SKM-1 (cell line): ENCODE data around the gene NAP1L4.

Experiments
- DNase-seq: peaks from one replicate; lab custom pipeline; 2025; ENCODE audit not compliant: unreplicated experiment; lab: John Stamatoyannopoulos, UW

NAP1L4 gene

DNA sequence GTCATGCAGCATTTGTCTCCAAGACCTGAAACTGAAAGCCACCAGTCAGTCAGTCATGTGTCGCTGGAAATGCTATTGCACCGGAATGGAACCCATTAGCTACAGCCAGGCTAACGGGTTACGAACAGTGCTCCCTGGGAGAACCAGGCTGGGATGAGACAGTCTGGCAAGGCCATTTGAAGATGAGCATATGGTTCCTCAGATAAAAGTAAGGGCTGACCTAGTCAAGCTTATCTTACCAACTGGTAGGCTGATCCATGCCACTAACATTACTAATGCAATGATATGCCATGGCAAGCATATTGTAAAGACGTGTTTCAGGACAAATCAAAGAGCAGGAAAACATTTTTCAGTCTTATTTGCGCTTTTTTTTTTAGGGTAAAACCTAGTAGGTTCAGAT is 28.4 kb downstream of the NAP1L4 start:
- no peak for DNase-seq

DNA sequence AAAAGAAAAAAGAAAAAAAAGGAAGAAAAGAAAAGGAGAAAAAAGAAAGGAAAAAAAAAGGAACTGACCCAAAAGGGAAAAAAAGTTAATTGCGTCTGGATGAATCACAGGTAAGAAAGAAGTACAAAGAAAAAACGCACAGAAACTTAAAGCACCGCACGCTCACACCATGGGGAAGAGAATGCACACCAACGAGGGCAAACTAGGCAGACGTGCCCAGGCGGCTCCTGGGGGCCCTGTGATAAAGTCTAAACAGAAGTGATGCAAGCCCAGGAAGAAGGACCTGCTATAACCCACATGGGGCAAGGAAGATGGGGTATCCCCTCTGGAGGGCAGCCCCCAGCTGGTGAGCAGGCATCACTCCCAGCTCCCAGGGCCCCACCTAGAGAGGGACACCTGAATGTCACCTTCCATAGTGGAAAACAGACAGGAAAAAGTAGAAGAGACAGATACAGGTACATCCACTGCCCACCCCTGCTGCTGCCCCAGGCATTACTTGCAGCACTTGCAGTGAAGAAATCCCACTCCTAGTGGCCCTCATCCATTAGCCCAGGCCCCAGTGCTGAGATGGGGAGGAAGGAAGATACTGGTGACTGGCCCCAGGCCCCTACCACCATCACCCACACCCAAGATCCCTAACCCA is 28.9 kb downstream of the NAP1L4 start:
- no peak for DNase-seq

DNA sequence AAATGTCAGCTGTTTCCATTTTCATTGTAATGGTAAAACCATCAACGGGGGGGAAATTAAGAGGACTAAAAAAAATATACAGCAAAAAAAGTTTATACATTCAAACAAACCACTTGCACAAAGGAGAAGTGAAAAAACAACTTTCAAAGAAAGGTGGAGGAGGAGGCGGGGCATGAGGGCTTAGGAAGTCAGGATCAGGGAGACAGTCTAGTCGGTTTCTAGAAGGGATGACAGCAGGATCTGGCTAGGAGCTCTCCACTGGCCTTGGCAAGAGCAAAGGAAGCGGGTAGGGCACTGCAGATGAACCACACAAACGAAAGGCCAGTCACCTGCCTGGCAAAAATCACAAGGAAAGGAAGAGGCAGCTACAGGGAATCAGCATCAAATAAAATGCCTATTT is 31.0 kb downstream of the NAP1L4 start:
- DNase-seq = no peak

DNA sequence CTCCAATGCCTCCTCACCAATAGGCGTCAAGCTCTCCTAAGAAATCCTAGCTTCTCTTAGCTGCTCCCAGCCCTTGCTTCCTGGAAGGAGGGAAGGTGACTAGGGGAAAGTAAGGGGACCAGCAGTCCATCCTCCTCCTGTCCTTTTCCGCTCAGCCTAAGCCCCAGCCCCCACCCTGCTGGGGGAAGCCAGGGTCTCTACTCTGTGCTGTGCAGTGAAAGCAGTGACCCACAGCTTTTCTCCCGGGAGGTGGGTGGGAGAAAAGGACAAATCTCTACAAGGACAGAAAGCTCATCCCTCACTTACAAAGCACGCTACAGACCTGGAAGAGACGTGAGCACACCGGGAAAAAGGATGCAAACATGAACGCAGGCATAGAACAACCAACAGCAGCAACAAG is 32.0 kb downstream of the NAP1L4 start:
- DNase-seq = no peak

DNA sequence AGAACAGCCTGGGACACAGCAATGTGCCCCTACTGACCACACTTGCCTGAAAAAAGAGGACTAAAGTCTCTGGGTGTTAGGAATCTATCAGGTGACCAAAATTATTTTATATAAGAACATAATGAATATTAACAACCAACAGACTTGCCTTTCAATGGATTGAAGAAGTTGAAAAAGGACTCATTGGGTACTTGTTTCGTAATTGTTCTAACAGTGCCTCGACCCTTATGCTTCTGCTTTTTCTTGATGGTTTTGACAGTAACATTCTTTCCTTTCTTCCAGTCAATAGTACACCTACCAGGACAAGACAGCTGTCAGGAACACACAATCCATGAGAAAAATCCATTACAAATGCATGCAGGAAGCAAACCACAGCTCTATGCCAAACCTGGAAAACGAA is 33.9 kb downstream of the NAP1L4 start:
- DNase-seq = peak; percentile 14

DNA sequence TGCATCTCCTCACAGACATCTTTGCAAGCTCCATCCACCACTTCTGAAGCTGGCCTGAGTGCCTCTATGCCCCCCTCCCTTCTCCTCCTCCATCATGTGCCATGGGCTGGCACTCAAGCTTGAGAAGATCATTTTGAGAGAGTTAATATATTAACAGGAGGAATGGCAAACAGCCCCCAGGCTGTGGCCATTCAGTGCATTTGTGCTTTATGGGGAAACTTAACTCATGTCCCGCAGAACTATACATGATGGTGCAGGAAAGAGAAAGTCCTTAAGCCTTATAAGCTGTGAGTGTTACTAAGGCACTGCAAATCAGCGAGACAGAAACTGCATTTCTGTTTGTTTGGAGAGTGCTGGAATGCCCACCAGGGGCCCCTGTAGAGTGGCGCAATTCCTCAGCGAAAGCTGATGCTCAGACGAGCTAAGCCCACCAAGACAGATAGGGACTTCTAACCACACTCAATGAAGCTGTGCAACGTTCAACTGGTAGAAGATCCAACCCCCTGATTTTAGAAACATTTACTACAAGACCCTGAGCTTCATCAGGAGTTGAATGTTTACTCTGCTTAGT is 36.1 kb downstream of the NAP1L4 start:
- no peak for DNase-seq

DNA sequence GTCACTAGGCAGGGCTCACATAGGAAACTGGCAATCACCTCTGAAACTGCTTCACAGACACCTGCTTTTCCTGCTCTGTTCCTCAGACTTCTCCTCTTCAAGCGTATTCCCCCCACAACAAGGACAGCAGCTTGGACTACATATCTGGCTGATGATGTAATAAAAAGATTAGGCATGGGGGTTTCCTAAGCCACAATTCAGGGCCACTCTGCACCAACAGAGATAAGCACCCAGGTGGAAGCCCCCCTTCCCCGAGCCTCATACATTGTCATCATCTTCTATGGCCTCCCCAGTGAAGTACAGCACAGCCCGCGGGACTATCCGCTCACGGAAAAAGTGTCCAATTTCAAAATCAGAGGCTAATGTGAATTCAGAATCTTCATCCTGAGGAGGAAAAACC is 37.9 kb downstream of the NAP1L4 start:
- DNase-seq = no peak

DNA sequence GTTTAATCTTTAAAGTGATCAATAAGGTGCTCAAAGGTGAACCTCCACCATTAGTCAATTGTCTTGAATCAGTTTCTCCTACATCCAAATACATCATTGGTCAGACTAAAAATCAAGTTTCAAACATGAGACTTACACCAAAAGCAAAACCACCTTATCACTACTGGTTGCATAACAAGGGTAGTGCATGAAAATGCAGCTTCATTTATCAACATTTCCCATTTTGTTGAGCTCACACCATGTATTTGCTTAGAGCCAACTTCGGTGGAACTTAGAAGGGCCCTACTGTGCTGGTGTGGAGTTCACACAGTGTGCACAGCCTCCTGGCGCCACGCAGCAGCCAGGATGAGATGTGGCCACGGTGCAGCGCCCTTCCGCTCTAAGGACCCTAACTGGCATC is 39.8 kb downstream of the NAP1L4 start:
- DNase-seq = no peak

DNA sequence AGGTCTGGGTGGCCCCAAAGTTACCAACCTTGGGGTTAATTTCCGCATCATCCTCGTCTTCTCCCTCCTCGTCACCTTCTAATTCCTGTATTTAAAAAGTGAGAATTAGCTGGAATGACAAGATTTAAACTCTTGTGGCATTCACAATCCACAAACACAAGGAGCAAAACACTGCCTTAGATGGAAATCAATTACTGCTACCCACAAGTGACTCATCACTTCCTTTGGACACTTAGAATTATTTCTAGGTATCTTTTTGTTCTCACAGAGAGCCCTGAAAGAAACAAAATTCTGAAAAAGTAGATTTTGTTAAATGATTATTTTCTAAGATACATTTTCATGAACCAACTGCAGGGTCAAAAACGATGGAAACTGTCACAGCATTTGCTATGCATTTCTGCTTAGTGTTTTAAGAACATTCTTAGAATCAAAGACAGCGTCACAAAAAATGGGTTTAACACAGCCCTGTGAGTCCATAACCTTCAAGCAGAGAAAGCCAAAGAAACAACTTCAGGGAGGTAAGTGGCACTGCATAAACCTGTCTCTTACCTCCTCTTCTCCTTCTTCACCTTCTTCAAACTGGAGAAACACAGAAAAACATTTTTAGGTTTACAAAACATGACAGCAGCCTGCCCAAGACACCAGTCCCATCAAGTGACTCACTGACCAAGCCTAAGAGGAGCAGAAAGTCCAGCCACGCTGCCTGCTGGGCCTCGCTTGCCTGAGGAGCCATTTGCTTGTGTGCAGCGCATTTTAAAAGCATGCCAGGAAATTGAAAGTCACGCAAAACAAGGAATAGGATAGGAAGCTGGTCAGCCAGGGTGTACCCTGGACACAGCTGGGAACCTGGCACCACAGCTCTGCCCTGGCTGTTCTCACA is 40.7 kb downstream of the NAP1L4 start:
- DNase-seq = no peak

DNA sequence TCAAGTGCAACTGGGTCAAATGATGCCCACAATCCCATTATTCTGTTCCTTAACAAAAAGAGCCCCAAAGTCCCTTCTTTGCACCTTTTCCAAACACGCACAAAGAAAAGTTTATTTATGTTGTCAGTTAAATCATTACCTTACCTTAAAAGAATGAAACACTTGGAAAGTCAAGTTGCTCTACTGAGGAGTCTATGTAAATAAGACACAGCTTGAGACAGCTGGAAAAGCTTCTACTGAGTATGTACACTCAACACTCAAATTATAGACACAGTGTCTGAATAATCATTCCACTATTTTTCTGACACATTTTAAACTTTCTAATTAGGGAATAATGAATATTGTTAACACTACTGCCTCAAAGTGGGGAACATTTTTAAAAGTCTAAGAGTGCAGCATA is 41.3 kb downstream of the NAP1L4 start:
- no peak for DNase-seq

DNA sequence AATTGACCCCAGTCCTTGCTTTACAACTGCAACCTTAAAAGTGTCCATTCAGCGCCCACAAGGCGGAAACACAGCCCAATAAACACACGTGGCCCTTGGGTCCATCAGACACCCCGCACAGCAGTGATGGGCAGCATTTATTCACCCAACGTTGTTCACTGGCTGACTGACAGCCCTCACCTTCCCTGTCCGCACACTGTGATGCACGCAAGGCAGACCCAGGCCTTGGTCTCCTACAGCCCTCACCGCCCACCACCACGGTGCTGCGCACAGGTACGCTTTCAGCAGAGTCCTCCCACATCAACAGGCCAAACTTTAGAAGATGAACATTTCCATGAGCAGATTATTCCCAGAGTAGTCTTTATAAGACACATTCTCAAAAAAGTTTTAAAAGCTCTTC is 42.2 kb downstream of the NAP1L4 start:
- DNase-seq = no peak

DNA sequence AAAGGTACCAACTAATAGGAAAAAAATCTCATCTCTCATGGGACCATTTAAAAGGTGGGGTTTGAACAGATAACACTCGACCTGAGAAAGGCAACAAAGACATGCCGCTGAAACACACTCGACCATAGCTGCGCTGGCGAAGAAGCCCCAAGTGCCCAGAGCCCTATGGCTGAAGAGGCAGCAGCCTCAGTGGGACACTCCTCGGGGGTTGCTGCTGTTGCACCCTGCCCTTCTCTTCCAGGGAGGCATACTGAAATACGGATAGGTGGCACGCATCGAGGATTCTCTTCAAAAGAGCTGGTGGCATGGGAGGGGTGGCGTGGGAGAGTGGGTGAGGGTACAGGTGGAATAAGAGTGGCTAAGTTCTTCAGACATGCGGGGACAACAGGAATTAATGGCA is 44.4 kb downstream of the NAP1L4 start:
- no peak for DNase-seq

DNA sequence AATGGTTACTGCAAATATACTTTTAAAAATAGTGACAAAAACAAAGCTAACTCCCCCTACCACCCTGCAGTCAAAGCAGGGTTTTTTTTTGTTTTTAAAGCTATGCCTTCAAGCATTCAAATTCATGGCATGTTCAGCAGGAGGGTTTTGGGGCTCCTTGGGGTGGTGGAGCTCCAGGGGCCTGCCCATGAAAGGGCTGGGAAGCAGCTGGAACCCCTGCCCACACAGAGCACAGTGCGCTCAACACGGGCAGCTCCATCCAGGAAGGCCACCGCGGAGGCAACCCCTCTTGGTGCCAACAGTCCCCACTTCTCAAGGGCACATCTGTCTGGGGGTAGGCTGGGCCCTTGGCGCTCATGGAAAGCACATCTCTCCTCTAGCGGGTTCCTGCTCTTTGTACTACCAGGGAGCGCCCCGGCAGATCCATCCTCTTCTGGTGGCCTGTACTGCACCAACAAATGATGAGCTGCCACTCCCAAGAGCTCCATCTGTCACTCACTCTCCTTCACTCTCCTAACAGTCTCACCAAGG is 46.3 kb downstream of the NAP1L4 start:
- no peak for DNase-seq

DNA sequence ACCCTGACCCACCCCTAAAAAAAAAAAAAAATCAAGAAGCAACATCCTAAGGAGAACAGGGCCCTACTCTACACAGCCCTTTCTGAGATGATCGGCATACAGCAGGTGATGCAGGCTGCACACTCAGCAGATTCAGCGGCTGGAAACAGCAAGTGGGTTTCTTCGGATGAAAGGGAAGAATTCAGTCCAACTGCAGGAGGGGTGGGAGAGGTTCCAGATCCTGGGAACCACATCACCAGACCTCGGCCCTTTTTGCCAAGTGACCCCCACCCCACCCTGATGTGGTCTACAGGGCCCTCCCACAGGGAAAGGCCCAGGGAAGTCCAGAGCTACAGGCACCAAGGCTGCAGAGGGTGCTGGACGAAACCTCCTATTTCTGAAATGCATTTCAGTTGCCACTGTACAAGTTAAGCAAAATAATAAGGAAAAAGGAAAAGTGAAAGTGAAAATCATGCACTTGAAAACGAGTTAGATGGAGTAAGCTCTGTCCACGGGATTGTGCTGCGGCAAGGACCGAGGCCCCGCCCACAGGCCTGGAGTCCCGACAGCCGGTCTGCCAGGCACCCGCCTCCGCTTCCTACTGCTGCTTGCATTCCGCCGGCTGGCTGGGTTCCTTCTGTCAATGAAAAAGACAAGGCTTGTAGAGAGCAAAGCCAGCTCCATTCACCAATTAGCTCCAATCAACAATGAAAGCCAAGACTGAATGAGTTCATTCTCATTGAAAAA is 46.9 kb downstream of the NAP1L4 start:
- DNase-seq = no peak

DNA sequence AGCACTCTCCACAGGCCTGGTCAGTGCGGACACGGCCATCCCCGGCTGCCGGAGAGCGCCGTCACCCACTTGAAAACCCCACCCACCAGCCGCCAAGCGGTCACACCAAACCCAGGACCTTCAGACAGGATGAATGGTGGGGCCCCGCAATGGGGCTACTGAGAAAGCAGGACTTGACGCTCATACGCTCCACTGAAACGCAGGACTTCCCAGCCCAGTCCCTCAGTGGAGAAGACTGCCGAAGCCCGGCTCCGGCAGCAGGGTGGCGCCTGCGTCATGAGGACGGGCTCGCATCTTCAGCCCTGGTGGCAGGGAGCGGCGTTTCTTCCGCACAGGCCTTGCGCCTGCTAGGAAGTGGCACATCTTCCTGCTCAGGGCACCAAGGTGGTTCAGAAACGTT is 47.6 kb downstream of the NAP1L4 start:
- no peak for DNase-seq

DNA sequence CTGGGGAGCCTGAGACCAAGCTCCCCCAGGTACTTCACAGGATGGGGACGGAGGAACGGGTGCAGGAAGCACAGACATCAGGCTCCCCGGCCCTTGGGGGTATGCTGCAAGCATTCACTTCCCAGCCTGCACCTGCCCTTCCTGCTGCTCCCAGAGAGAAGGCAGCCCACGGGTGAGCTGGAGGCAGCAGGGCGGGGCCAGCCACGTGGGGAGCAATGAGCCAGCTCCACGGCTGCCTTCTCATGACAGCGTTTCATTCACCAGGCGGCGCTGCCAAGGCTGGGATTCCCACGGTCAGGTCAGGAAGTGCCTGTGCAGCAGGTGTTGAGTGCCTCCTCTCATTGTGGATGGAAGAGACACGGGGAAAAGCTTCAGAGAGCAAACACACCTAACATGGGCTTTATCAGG is 48.4 kb downstream of the NAP1L4 start:
- DNase-seq = no peak

DNA sequence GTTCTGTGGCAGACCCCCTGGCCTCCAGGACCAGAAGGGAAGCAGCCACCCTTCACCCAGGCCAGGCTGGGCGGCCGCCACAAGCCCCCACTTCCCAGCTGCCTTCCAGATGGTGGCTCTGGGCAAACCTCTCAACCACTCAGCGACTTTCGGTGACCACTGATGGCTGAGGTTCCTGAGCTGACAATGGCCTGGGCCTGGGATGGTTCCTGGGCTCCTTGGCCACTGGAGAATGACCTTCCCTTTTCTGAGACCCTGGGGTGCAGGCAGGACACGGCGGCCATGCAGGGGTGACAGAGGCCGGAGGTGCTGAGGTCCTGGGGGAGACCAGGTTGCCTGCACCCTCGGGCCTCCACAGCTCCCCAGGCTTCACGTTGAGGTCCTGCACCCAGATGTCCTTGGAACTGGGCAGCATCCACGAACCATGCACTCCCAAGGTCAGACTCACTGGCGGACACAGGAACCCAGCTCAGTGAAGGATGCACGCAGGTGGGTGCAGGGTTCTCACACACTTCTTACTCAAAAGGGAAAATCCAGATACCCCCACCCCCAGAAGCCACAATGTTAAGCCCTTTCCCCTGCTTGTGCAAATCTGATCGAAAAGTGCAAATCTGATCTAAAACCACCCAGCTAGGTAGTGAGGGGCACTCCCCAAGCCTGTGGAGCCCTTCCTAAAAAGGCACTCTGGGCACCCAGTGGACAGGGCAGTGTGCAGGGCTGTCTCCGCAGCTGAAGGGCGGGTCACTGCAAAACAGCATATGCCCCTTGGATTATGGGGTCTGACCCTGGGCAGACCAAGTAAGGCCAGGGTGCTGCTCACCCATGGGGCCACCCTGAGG is 49.0 kb downstream of the NAP1L4 start:
- DNase-seq = no peak

DNA sequence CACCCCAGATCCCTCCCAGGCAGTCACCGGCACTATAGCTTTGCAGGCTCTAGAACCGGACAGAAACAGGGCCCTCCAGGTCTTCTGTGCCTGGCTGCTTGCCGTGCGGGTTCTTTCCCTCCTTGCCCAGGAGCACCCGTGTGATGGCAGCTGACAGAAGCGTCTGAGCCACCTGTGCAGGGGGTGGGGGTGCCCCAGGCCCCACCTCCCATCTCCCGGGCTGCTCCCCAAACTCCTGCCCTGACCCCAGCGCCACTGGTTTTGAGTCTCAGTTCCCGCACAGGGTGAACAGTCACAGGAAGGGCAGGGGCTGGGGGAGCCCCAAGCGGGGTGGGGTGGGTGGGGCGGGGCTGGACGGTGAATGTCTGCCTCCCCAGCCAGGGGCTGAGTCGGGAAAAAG is 49.7 kb downstream of the NAP1L4 start:
- no peak for DNase-seq

DNA sequence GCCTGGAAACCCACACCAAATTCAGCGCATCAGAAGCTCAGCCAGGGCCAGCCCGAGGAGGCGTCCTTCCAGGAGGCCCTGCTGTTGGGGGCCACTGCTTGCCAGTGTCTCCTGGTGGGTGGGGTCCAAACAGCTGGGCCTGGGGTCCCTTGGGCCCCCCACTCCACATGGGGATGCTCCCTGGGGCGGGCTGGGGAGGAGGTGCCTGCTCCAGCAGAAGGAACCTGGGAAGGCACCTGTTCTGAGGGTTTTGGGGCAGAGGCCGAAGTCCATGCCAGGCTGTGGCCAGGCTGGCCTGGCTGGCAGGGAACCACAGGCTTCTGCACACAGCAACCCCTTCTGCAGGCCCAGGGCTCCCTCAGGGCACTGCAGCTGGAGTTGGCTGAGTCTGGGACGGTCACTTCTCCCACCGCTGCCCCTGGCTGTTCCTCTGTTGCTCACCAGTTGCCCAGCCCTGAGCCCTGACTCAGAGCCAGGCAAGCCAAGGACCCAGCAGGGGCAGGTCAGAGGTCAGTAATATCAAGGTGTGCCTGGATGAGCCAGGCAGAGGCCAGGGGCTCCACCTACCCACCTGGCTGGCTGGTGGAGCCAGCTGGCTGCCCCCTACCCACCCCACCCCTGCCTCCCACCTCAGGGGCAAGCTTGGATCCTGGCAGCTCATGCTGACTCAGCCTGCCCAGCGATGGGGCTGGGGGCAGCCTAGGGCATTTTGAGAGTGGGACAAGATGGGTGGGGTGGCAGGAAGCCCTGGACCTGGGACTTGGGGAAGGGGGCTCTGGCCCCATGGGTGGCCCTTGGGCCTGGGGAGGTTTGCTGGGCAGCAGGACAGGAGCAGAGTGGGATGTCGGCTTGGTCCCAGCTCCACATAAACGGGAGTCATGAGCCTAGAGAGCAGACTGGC is 51.0 kb downstream of the NAP1L4 start:
- no peak for DNase-seq
